Measurements from ENCODE around the gene PDGFA.

DNA sequence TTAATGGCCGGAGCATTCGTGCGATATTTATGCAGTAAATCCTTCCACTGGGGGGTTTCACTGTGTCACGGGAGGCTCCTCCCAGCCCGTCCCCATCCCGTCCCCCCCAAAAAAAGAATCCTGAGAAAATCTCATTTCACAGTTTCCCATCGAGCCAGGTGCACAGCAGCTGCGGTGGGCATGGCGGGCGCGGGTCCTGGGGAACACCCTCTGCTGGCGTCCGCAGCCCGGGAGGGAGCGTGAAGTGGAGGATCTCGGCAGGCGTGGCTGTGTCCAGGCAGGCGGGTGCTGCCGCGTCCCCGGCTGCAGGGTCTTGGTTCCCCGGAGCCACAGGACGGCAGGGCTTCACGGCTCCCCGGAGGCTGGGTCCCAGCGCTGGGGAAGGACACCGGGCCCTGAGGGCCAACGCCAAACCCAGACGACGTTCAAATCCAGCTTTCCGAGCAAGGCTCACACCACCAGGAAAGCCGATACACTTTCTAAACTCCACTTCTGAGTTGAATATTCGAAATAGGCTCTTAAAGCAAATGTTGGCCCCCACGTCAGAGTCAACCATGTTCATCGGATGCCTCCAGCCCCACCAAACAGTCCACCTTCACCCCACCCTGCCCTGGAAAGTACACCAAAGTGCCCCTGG is 55.7 kb downstream of the PDGFA start:
- TF ChIP-seq EZH2 (IDR thresholded peaks at IDR 0.05) (no peak), POLR2AphosphoS5 (IDR thresholded peaks at IDR 0.05; ENCODE audit: borderline replicate concordance, low read depth, low read length) (no peak), FOXP2 (optimal IDR thresholded peaks at IDR 0.05; ENCODE audit: control extremely low read depth, extremely low read length, insufficient read depth) (no peak)

All from SK-N-MC (cell line).